Liver (tissue), 9 donors: ENCODE results near the gene FIGLA. TPM values are rescaled to one million over a fixed set of nuclear protein-coding genes. Genes with fewer than 3 reads are reported as not detected.

Experiments
- DNase-seq: peaks from one replicate; pipeline ENCODE4 v3.0.0-alpha.2; 2017; ENCODE audit warnings: low spot score
- H3K27ac ChIP-seq, 2 donors: one replicate each; pipeline ENCODE4 v1.7.0; 2013; ENCODE audit warnings: inconsistent platforms in 2 of 2, low read length in 2 of 2, control low read depth in 1 of 2, low read depth in 1 of 2, mild to moderate bottlenecking in 1 of 2
- H3K27me3 ChIP-seq, 4 donors: one replicate each; pipeline versions ENCODE4 v1.6.1 to v1.7.0; 2013; ENCODE audit warnings: low read length in 3 of 4, inconsistent platforms in 1 of 4, mild to moderate bottlenecking in 1 of 4, moderate library complexity in 1 of 4; ENCODE audit not compliant: control insufficient read depth in 4 of 4, insufficient read depth in 4 of 4
- H3K36me3 ChIP-seq, 4 donors: one replicate each; pipeline versions ENCODE4 v1.6.1 to v1.7.0; 2013; ENCODE audit warnings: low read length in 3 of 4, mild to moderate bottlenecking in 3 of 4, low read depth in 1 of 4, moderate library complexity in 1 of 4; ENCODE audit not compliant: control insufficient read depth in 4 of 4, insufficient read depth in 3 of 4
- H3K4me1 ChIP-seq, 4 donors: one replicate each; pipeline versions ENCODE4 v1.6.1 to v1.7.0; 2013; ENCODE audit warnings: low read length in 3 of 4, mild to moderate bottlenecking in 3 of 4, moderate library complexity in 1 of 4; ENCODE audit not compliant: control insufficient read depth in 4 of 4, insufficient read depth in 4 of 4
- H3K4me3 ChIP-seq, 3 donors: one replicate each; pipeline versions ENCODE4 v1.6.1 to v1.7.0; 2013; ENCODE audit warnings: low read length in 3 of 3, control low read depth in 1 of 3, low read depth in 1 of 3, mild to moderate bottlenecking in 1 of 3
- H3K9ac ChIP-seq, 2 donors: one replicate each; pipeline ENCODE4 v1.7.0; 2013; ENCODE audit warnings: low read length in 2 of 2, mild to moderate bottlenecking in 2 of 2, moderate library complexity in 2 of 2, control low read depth in 1 of 2, low read depth in 1 of 2
- H3K9me3 ChIP-seq, 4 donors: one replicate each; pipeline versions ENCODE4 v1.6.1 to v1.7.0; 2013; ENCODE audit warnings: low read length in 3 of 4; ENCODE audit not compliant: control insufficient read depth in 4 of 4
- EGR1 ChIP-seq, 2 donors: IDR thresholded peaks; 2 replicates each; pipeline ENCODE4 v1.6.1; 2016 to 2018; ENCODE audit warnings: antibody characterized with exemption in 2 of 2, low read depth in 2 of 2
- FOXA1 ChIP-seq: IDR thresholded peaks from 2 replicates; pipeline ENCODE4 v1.6.1; 2016; ENCODE audit warnings: antibody characterized with exemption
- GABPA ChIP-seq, 2 donors: IDR thresholded peaks in 1 of 2; conservative IDR thresholded peaks in 1 of 2; 2 replicates each; pipeline ENCODE4 v1.6.1; 2016; ENCODE audit warnings: antibody characterized with exemption in 2 of 2, mild to moderate bottlenecking in 1 of 2, moderate library complexity in 1 of 2
- HNF4A ChIP-seq, 2 donors: conservative IDR thresholded peaks; 2 replicates each; pipeline ENCODE4 v1.6.1; 2016; ENCODE audit warnings: antibody characterized with exemption in 2 of 2, mild to moderate bottlenecking in 2 of 2
- JUND ChIP-seq, 2 donors: IDR thresholded peaks; 2 replicates each; pipeline ENCODE4 v1.6.1; 2016; ENCODE audit warnings: antibody characterized with exemption in 2 of 2
- RAD21 ChIP-seq, 2 donors: IDR thresholded peaks; 2 replicates each; pipeline ENCODE4 v1.6.1; 2016; ENCODE audit warnings: antibody characterized with exemption in 2 of 2, mild to moderate bottlenecking in 2 of 2
- RXRA ChIP-seq, 2 donors: IDR thresholded peaks; 2 replicates each; pipeline ENCODE4 v1.6.1; 2017 to 2018; ENCODE audit warnings: antibody characterized with exemption in 2 of 2, mild to moderate bottlenecking in 1 of 2
- SP1 ChIP-seq: IDR thresholded peaks from 2 replicates; pipeline ENCODE4 v1.6.1; 2018; ENCODE audit warnings: antibody characterized with exemption, mild to moderate bottlenecking
- TAF1 ChIP-seq: conservative IDR thresholded peaks from 2 replicates; pipeline ENCODE4 v1.6.1; 2016; ENCODE audit warnings: antibody characterized with exemption, mild to moderate bottlenecking
- YY1 ChIP-seq: IDR thresholded peaks from 2 replicates; pipeline ENCODE4 v1.6.1; 2016; ENCODE audit warnings: antibody characterized with exemption, mild to moderate bottlenecking
- WGBS: extraction: QIAGEN DNeasy Blood & Tissue Kit; methylation state at CpG from one replicate; pipeline ENCODE4 v1.1.7; 2013; 5-methylcytosine and 5-hydroxymethylcytosine counted together
- polyA plus RNA-seq, 2 donors: library from polyadenylated mRNA; stranded (reverse) in 1 of 2; unstranded in 1 of 2; fragments of 200-250 nt in 1 of 2; fragments of >200 nt in 1 of 2; fragmentation: Nextera tagmentation in 1 of 2; extraction: Ambion mirVana in 1 of 2; gene quantifications; one replicate each; pipeline versions ENCODE4 v1.2.1 to v1.2.3, GENCODE V29; 2013 to 2015
- total RNA-seq, 2 donors: library from RNA; depleted of rRNA; stranded (reverse); fragments of >200 nt; gene quantifications; one replicate each; pipeline ENCODE4 v1.2.3, GENCODE V29; 2014
- TF ChIP-seq, protein P1 (sequence below): IDR thresholded peaks from 2 replicates; pipeline ENCODE4 v1.6.1; 2016; ENCODE audit warnings: antibody characterized with exemption
- TF ChIP-seq, protein P2 (sequence below): IDR thresholded peaks from 2 replicates; pipeline ENCODE4 v1.6.1; 2016; ENCODE audit warnings: antibody characterized with exemption
- TF ChIP-seq, protein P3 (sequence below): IDR thresholded peaks from 2 replicates; pipeline ENCODE4 v1.6.1; 2016; ENCODE audit warnings: antibody characterized with exemption, mild to moderate bottlenecking
- TF ChIP-seq, protein P4 (sequence below): IDR thresholded peaks from 2 replicates; pipeline ENCODE4 v1.6.1; 2016; ENCODE audit warnings: antibody characterized with exemption
- donor health status: healthy.
- donor health status: healthy.
- donor health status: healthy.
- donor health status: healthy.
- donor health status: healthy.

FIGLA gene
- total and polyA plus RNA-seq, 4 donors = not detected

DNA sequence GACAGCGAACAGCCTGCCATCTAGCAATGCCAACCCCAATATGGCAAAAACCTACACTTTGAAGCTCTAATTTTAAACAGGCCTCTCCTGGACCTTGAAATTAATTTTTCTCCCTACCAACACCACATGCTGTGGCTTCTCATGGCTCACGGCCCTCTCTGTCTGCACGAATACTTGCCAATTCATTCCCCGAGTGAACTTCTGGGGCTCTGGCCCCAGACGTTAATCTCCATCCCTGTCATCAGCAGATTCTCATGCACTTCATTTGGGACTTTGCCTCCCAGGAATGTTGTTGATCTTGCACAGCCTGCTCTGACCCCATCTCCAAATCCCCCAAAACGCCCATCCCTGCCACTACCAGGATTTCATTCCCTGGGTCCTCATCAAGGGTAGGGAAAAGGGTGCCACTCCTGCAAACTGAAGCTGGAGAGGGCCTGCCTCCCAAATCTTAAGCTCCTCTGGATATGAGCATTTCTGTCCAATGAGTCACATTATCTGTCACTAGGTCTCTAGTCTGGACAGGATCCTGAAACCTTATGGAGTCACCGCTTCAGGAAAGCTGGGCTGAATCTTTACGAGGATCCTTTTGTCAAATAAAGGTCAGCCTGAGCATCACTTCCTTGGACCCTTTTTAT lies 10.4 kb downstream of the FIGLA start:
- Histone ChIP-seq H3K4me3 (no peak overlapping the region), H3K27ac (no peak overlapping the region), H3K9ac (no peak overlapping the region), H3K27me3 (peaks cover 0 to 6% (median 2%) of the 10 kb centered on the region in 4 donors), H3K4me1 (no peaks in the 10 kb centered on the region), H3K9me3 (peaks cover 0 to 4% (median 0%) of the 10 kb centered on the region in 4 donors), H3K36me3 (no peaks in the 10 kb centered on the region)
- no peak for DNase-seq
- 76% methylated on average over 8 of the region's 8 CpGs for WGBS
- TF ChIP-seq, protein P1, sequence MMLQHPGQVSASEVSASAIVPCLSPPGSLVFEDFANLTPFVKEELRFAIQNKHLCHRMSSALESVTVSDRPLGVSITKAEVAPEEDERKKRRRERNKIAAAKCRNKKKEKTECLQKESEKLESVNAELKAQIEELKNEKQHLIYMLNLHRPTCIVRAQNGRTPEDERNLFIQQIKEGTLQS = no peak
- TF ChIP-seq SP1 = no peak
- no peak for TF ChIP-seq YY1
- TF ChIP-seq RXRA (IDR thresholded peaks at IDR 0.05) = no peak
- no peak for TF ChIP-seq HNF4A (conservative IDR thresholded peaks at IDR 0.05)
- TF ChIP-seq, protein P2, sequence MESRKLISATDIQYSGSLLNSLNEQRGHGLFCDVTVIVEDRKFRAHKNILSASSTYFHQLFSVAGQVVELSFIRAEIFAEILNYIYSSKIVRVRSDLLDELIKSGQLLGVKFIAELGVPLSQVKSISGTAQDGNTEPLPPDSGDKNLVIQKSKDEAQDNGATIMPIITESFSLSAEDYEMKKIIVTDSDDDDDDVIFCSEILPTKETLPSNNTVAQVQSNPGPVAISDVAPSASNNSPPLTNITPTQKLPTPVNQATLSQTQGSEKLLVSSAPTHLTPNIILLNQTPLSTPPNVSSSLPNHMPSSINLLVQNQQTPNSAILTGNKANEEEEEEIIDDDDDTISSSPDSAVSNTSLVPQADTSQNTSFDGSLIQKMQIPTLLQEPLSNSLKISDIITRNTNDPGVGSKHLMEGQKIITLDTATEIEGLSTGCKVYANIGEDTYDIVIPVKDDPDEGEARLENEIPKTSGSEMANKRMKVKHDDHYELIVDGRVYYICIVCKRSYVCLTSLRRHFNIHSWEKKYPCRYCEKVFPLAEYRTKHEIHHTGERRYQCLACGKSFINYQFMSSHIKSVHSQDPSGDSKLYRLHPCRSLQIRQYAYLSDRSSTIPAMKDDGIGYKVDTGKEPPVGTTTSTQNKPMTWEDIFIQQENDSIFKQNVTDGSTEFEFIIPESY = no peak
- TF ChIP-seq, protein P3, sequence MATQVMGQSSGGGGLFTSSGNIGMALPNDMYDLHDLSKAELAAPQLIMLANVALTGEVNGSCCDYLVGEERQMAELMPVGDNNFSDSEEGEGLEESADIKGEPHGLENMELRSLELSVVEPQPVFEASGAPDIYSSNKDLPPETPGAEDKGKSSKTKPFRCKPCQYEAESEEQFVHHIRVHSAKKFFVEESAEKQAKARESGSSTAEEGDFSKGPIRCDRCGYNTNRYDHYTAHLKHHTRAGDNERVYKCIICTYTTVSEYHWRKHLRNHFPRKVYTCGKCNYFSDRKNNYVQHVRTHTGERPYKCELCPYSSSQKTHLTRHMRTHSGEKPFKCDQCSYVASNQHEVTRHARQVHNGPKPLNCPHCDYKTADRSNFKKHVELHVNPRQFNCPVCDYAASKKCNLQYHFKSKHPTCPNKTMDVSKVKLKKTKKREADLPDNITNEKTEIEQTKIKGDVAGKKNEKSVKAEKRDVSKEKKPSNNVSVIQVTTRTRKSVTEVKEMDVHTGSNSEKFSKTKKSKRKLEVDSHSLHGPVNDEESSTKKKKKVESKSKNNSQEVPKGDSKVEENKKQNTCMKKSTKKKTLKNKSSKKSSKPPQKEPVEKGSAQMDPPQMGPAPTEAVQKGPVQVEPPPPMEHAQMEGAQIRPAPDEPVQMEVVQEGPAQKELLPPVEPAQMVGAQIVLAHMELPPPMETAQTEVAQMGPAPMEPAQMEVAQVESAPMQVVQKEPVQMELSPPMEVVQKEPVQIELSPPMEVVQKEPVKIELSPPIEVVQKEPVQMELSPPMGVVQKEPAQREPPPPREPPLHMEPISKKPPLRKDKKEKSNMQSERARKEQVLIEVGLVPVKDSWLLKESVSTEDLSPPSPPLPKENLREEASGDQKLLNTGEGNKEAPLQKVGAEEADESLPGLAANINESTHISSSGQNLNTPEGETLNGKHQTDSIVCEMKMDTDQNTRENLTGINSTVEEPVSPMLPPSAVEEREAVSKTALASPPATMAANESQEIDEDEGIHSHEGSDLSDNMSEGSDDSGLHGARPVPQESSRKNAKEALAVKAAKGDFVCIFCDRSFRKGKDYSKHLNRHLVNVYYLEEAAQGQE = no peak
- TF ChIP-seq FOXA1 = no peak
- TF ChIP-seq RAD21 (IDR thresholded peaks at IDR 0.05) = no peak
- no peak for TF ChIP-seq EGR1 (IDR thresholded peaks at IDR 0.05; ENCODE audit: low read depth in 2 of 2)
- TF ChIP-seq JUND (IDR thresholded peaks at IDR 0.05) = no peak
- TF ChIP-seq GABPA (IDR thresholded peaks at IDR 0.05 in 1 of 2, conservative IDR thresholded peaks at IDR 0.05 in 1 of 2) = no peak
- TF ChIP-seq, protein P4, sequence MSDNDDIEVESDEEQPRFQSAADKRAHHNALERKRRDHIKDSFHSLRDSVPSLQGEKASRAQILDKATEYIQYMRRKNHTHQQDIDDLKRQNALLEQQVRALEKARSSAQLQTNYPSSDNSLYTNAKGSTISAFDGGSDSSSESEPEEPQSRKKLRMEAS = no peak

DNA sequence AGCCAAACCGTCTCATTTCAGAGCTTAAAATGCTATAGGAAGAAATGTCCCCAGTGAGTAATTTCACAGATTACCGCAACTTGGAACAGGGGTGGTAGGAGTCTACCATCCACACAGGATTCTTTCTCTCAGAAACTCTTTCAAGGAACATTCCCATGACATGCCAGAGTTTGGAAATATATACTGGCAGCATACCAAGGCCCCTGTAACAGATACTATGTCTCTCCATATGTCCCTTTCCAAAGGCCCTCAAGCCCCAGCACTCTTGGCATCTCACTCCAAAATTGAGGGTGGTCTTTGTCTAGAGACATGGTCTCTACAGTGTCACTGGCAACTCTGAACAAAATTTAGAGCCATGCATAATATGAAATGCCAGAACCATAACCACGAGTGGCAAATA lies 11.0 kb downstream of the FIGLA start:
- H3K4me1 ChIP-seq = no peaks in the 10 kb centered on the region
- no peak for TF ChIP-seq YY1
- TF ChIP-seq, protein P1 = no peak
- TF ChIP-seq HNF4A (conservative IDR thresholded peaks at IDR 0.05) = no peak
- TF ChIP-seq FOXA1 = no peak
- TF ChIP-seq RAD21 (IDR thresholded peaks at IDR 0.05) = no peak
- TF ChIP-seq TAF1 = no peak
- peaks cover 0 to 6% (median 3%) of the 10 kb centered on the region in 4 donors for H3K27me3 ChIP-seq
- H3K36me3 ChIP-seq = no peaks in the 10 kb centered on the region
- H3K9ac ChIP-seq = no peak overlapping the region
- no peak for DNase-seq
- H3K4me3 ChIP-seq = no peak overlapping the region
- H3K27ac ChIP-seq = no peak overlapping the region
- peaks cover 0 to 4% (median 0%) of the 10 kb centered on the region in 4 donors for H3K9me3 ChIP-seq
- WGBS = 71% methylated on average over 3 of the region's 3 CpGs
